ENCODE results near the gene USP7.
A peak's percentile ranks its signal among the peaks of the same experiment; 100 is the strongest.

Gene USP7

DNA sequence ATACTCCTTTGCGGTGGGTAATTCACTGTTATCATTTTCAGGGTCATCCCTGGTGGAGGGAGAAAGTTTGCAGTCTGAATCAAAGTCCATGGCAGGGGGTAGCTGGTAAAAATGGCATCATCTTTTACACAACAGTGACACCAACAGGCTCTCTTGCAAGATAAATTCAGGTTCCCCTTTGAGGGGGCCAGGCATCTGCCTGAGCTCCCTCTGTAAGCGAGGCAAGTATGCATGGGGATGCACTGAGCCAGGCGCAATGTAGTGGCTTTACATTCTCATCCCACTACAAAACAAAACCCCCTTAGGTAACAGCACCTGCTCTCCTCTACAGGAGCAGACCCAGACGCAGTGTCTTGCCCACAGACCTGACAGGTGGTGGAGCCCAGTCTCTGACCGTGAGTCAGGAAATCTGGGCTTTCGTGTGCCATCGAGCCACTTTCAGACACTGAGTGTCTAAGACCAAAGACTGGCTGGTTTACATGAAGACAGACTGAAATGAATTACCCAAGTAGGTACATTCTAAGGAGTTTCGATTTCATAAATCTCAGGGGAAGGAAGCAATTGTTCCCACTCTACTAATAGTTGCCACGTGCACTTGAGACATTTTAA lies 63.9 kb downstream of the USP7 start:
- no peak for DNase-seq (ENCODE audit: low spot score)

DNA sequence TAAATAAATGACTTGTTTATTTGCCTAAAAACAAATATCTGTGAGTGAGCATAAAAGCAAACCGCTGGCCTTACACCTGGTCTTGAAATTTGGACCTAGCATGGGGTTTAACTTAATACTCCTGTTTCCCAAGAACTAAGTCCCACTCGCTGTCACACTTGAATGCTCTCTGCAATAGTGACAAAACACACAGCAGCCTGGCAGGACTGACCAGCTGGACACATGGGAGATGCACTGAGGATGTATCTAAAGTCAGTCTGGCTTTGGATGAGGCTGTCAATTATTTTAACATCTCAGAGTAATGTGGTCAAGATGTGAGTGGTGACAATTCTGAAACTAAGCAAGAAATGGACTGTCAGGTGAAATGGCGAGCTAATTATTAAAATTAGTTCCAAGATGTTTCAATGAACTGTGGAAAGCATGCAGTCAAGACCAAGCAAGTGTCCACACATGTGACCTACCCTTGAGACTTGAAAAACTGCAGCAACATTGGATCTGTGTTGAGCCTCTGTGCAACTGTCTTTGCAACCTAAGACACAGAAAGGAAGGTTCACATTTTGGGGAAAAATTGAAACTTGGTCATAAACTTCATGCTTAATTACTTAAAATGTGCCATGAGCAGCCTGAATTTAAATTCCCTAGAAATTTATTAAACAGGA lies 64.9 kb downstream of the USP7 start:
- no peak for DNase-seq (ENCODE audit: low spot score)

DNA sequence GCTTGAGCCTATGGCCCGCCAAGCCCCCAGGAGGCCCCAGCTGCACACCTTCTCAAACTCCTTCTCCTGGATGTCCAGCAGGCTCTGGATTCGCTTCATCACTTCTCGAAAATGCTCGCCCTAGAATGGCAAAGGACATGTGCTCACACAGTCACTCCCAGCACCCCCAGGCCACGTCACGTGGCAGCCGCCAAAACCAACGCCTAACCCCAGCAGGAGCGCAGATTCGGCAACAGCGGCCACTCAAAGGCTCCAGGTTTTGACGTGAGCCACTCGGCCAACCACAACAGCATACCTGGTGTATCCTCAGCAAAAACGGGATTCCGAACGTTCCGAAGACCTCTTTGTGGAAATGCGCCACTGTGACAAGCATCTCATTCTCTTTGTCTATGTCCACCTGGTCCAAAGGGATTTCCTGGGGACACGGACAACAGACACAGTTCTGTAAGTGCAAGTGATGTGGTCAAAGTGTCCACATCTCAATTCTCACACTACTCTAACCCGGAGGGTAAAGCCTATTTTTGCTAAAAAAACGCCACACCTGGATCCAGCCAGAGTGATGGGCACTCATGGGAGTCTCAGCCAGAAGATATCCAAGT lies 68.9 kb downstream of the USP7 start:
- DNase-seq (ENCODE audit: low spot score), result no peak

DNA sequence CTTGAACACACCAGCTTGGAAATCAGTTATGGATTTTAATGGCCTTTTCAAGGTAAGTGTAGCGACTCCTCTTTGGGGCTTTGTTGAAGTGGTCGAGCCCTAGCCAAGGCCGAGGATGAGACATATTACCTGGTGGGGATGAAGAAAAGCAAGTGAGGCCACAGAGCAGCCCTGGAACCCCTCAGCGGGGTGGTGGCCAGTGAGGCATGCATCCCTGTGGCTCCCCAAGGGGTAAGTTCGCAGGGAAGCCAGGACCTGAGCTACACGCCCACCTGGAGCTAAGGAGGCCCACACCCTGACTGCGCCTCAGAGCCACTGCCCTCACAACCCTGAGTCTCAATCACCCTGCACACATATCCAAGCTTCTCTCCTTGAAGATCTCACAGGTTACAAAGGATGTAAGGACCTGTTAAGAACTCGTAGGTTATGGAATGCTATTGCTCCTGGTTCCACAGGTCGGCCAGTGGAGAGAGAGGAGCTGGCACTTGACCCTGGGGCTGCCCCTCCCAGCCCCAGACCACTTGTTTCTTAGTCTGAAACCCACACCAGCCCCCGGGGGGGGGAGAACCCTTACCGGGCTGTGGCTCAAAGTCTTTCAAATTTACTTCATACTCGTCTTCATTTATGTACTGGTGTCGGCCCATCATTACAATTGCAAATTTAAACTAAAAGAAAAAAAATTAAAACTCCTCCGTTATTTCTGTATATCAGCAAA lies 69.6 kb downstream of the USP7 start:
- DNase-seq (ENCODE audit: low spot score), result no peak

DNA sequence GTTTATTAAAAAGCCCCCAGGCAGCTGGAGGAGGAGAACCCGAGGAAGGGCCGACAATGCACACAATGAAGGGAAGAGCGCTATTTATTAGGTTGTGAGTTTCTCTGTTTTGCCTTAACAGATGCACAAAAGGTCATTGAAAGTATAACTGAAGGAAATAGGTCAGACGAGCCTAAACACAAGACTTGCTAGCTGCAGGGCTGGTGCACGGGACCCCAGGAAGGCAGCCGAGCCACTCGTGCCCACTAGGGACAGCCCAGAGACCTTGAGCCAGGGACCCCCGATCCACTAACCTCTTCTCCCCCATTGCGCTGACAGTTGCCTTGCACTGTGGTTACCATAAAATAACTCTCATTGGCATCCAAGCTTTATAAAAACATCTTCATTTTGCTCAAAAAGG lies 70.3 kb downstream of the USP7 start:
- no peak for DNase-seq (ENCODE audit: low spot score)

DNA sequence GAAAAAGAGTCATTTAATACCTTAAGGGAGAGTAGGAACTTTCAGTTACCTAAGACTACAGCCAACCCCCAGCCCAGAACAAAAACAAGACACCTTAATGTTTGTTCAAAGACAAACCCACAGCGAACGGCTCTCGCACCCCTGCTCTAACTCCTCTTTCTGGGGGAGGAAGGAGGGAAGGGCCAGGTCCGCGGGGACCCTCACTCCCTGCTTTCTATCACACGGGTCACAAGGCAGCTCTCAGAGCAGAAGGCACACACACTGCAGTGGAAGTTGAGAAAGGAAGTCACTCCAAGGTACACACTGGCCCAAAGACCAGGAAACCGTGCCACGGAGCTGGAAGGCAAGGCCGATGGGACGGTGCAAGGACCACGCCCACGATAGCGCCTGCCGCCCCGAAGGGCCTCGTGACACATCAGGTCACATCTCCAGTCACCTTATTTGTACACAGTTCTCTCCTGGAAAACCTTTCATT lies 71.6 kb downstream of the USP7 start:
- DNase-seq (ENCODE audit: low spot score), result no peak

DNA sequence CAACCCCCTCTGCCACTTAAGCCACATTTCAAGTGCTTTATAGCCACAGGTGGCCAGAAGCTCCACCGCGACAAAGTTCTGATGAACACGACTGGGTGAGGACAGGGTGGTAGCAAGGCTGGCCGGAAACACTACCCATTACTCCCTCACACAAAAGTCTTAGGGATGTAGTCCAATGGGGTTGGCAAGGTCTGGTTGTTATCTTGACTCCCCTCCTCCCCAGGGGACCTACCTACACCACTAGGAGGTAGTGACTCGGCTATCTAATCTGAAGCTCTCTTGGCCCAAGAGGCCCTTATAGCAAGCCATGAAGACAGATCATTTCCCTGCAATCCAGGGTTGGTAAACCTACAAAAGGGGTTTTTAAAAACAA lies 73.2 kb downstream of the USP7 start:
- no peak for DNase-seq (ENCODE audit: low spot score)

DNA sequence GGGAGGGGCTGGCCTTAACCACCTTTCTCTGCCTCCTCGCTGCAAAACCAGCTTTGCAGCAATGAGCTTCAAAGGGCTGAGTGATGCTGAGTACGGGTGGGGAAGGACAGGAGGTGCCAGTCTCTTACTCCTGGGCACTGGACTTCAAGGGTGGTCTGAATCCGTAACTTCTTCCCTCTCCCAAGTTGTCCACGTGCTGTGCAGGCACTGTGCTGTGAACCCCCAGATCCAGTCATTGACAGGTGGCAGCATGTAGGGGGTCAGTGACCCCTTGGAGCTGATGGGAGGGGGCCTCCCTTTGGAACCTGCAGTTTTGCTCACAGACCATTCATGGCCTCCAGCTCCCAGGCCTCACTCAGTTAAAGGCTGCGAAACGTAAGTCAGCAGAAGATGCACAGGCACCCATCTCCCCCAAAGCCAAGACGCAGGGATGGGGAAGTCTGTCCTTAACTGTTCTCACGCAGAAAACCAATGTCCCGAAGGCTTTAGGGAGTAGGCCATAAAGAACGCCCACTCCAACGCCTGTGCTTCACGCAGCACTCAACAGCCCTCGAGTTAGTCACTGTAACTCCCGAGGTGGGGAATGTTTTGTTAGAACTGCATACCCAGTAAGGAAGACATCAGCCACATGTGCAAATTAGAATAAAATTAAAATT lies 73.7 kb downstream of the USP7 start:
- DNase-seq (ENCODE audit: low spot score), result no peak

DNA sequence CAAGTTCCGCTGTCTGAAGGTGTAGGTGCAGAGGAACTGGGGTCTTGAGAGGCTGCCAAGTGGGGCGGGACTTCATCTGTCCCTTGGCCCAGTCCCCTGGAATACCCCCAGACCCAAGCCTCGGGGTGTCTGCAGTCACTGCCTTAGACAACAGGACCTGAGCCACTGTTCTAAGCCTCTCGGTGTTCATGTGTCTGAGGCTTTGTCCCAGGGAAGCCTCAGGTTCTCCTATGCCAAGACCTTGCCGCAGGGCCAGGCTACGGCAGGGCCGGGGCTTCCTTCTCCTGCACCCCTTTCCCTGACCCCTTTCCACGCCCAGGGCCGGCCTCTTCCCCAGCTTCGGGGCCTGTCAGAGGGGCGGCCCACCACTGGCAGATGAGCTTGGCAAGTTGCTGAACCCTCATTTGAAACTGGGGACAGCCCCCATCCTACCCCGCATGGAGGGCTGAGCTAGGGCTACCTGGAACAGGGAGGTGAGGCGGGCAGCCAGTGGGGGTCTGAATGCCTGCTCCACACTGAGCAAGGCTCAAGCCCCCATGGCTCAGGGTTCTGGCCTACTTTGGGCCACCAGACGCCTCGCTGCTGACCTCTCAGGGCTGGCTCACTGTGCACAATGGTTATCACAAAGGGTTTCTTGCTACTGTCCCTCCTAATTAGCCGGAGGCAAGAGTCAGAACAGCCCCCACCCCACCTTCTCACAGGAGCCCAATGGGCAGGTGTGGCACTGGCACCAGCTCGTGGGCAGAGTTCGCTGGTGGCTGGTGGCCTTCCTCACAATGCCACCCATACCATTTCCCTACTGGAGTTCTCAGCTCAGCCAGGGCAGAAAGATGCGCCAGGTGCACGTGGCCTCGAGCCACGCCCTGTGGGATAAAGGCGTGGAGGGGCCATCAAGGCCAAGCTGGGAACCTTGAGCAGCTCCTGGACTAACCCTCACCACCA lies 74.5 kb downstream of the USP7 start:
- no peak for DNase-seq (ENCODE audit: low spot score)

DNA sequence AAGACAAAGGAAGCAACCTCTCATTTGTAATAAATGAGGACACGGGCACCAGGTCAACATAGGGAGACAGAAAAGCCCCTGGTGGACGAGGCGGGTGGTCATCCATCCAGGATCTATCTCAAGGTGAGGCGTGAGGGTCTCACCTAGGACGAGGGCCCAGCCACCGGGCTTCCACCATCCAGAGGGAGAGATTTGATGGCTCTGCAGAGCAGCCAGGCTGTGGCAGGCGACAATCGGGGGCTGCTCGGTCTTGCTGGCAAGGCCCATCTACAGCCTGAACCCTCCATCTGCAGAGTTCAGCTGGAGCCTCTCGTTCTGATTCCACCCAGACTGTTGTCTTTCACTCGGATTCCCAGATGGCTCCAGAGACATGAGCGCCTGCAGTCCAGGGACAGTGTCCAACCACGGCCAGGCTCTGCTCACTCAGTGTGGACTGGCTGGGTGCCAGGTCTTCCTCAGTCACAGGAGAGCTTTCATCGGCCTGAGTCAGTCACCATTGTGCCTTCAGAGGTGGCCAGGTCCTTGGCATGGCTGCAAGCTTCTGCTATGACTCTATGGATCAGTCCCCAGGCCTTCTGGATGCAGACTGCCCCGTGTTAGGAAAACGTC lies 75.7 kb downstream of the USP7 start:
- DNase-seq (ENCODE audit: low spot score), result peak; percentile 44

DNA sequence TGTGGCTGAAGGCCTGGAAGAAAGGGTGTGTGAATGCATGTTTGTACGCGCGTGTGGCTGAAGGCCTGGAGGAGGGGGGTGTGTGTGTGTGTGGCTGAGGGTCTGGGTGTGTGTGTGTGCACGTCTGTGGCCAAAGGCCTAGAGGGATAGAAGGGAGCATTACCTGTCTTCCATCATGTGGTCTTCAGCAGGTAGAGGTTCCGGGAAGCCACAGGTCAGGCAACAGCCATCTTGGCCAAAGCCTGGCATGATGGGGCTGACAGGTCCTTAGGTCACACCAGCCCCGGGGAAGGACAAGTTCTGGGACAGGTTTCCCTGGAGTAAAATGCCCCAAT lies 76.3 kb downstream of the USP7 start:
- DNase-seq (ENCODE audit: low spot score), result no peak

DNA sequence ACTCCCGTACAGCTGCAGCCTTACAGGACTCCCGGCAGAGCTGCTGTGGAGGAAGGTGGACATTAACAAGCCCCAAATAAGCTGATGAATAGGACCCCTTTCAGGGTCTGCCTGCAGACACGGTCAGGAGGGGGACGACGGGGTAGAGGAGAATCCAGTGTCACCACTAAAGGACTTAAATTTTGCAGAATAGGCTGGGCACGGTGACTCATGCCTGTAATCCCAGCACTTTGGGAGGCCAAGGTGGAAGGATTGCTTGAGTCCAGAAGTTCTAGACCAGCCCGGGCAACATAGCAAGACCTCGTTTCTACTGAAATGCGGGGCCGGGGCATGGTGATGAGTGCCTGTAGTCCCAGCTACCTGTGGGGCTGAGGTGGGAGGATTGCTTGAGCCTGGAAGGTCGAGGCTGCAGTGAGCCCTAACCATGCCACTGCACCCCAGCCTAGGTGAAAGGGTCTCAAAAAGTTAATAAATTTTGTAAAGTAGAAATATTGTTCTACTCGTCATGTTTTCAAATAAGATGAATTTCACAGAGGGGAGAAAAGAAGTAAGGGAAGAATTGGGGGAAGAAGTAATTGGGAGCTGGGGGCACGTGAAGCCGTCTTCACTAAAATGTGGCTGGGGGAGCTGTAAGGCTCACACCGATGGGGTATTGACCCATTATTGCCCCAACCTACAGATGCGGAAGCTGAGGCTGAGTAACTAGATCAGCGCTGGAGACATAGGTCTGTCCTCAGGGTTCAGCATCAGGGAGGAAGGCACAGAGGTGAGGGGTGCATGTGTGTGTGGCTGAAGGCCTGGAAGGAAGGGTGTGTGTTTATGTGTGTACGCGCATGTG lies 76.9 kb downstream of the USP7 start:
- DNase-seq (ENCODE audit: low spot score), result no peak

DNA sequence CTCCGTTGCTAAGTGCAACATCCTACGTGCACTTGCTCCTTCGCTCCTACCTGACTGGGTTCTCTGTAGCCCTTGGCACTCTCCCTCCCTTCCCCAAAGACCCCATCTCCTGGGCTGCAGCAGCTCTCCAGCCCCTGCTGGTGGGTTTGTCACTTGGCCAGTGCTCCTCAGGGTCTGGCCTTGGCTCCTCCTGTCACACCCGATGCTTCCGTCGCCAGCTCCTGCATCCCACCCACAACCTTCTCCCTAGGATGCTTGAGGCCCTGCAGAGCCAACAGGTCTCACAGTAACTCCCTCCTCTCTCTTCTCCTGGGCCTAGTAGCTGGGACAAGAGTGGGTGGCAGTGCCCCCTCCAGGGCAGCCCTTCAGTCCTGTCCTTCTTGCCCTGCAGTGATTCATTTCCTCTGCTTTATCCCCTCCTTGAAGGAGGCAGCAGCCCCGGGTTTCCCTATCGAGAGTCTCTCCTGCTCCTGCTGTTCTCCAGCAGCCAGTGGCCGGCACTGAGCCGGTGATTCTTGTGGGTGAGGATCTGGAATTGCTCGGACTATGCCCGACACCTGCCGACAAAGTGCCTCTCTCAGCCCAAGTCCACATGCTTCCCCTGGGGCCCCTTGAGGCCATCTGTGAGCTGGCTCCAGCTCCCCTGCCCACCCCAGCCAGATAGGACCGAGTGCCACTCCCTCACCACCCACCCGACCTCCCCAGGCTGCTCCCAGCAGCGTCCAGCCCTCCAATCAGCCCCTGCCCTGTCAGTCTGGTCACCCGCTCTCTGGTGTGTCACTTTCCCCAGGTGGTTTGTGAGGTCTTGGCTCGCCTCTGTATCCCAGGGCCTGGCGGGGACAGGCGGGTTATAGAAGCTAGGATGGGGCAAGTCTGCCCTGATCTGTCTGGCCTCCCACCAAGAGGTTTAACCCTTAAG lies 77.8 kb downstream of the USP7 start:
- peak; percentile 48 for DNase-seq (ENCODE audit: low spot score)

DNA sequence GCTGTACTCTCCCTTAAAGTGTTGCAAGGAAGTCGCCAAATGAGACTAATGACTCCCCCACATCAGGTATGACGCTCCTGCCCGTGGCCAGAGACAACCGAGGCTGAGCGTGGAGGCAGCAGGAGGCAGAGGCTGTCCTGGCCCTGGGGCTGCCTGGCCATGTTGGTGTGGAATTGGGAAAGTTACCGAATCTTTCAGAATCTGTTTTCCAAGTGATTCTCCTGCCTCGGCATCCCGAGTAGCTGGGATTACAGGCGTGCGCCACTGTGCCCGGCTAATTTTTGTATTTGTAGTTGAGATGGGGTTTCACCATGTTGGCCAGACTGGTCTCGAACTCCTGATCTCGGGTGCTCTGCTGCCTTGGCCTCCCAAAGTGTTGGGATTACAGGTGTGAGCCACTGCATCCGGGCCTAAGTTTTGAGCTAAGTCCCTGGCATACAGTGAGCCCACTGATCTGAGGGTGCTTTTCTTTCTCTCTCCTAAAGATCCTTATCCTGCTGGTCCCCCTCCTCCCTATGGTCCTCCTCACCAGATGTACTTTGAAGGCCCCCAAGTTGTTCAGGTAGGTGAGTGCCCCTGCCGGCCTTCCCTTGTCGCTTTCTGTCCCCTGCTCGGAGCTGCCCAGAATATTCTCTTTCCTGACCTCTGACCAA lies 80.9 kb downstream of the USP7 start:
- no peak for DNase-seq (ENCODE audit: low spot score)

DNA sequence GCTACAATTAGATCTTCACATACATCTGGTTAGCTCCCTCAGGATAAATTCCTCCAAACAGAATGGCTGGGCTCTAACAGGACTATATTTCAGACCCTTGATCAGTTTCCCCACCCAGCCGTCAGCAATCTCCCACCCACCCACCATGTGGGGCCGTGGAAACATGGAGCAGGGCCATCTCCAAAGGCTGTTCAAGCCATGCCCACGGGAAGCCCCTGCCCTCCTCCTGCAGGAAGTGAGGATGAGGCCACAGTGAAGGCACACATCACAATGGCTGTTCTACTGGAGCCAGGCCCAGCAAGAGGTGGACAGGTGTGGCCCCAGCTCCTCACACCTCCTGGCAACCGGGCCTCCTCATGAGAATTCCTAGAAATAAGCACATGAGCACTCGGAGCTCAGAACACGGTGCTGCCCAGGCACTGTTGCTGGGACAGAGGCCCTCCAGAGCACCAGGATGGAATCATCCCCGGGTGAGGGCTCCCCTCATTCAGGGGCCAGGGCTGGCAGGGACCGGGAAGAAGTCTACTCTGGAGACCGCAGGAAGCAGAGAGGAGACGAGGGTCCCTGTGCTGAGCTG lies 81.6 kb downstream of the USP7 start, which contains the start of gene LITAFD:
TSS of gene LITAFD (plus strand) at position 311 of the 577 bp plus-strand sequence. CDS start 2,005 bp downstream, outside the sequence.
- no peak for DNase-seq (ENCODE audit: low spot score)

DNA sequence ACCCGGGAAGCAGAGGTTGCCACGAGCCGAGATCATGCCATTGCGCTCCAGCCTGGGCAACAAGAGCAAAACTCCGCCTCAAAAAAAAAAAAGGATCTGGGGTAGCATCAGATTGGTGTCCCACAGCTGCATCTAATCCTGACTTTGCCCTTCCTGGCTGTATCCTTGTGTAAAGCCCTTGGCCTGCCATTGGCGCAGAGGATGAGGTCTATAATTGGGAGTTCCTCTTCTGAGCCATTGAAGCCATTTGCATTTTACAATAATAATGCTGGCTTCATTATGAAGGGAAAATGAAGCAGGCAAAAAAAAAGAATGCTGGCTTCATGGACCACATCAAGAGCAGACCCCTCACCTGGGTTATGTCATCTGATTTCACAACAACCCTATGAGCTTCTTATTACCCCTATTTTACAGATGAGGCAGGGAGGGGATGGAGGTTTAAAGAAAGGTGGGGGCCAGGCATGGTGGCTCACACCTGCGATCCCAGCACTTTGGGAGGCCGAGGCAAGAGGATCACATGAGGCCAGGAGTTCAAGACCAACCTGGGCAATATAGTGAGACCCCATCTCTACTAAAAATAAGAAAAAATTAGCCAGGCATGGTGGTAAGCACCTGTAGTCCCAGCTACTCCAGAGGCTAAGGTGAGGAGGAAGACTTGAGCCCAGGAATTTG lies 82.7 kb downstream of the USP7 start:
- DNase-seq (ENCODE audit: low spot score), result no peak

DNA sequence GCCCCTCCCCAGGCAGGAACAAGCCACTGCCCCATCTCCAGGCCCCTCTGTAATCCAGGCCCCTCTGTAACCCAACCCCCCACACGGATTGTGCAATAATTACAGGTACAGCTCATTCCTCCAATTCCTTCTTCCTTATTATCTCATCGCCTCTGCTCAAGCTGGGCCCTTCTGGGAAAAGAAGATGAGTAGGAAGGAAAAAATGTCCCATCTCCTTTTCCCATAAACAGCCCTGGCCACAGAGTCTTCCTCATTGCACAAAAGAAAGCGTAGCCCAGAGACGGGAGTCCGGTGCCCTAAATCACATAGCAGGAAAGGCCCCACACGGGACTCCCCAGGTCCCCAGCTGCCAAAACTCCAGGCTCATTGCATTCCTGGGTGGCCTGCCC lies 85.2 kb downstream of the USP7 start:
- no peak for DNase-seq (ENCODE audit: low spot score)

All from kidney capillary endothelial cell (primary cell).